ENCODE results near the gene UROC1.

Gene UROC1

DNA sequence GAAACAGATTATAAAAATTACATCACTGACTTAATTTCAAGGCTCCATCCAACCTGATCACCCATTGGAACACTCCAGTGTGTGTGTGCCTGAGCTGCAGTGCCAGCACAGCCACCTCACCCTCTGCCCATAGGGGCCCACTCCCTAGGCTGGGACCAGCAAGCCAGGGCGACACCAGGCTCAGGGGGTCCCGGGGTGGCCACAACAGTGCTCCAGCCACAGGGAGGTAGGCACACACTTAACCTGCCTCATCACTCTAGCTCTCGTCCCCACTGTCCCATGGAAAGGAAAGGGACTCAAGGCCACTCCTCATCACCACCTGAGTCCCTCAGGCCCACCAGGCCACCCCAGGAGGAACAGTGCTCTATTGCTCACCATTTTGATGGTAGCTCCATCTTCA is 66.8 kb downstream of the UROC1 start:
- Histone ChIP-seq H2AFZ (ENCODE audit: low read length) (no peak overlapping the region), H3K9ac (ENCODE audit: low read length) (no peak overlapping the region), H4K20me1 (ENCODE audit: insufficient read depth, low read length) (0 out of 2 replicates have a peak, but pooled peaks cover 7% of the 10 kb centered on the region), H3K27me3 (replicated peaks; ENCODE audit: insufficient read depth, low read length) (no peaks in the 10 kb centered on the region), H3K9me3 (replicated peaks; ENCODE audit: insufficient read depth, low read length) (no peaks in the 10 kb centered on the region), H3K79me2 (ENCODE audit: low read length) (peaks cover 6% of the 10 kb centered on the region; the same call in 1 of the 2 replicates), H3K4me1 (ENCODE audit: low read length) (no peaks in the 10 kb centered on the region), H3F3A (ENCODE audit: insufficient read depth, low read length) (no peaks in the 10 kb centered on the region), H3K4me3 (ENCODE audit: low read length) (no peak overlapping the region), H3K36me3 (replicated peaks; ENCODE audit: insufficient read depth, low read length) (peaks cover 10% of the 10 kb centered on the region), H3K9me2 (replicated peaks; ENCODE audit: insufficient read depth, low read length) (no peaks in the 10 kb centered on the region), H3K27ac (ENCODE audit: low read length) (no peak overlapping the region), H3K4me2 (ENCODE audit: low read depth, low read length) (no peak overlapping the region)
- no peak for DNase-seq
- no peak for TF ChIP-seq EZH2phosphoT487 (IDR thresholded peaks at IDR 0.05; ENCODE audit: low read length)
- no peak for TF ChIP-seq EZH2 (optimal IDR thresholded peaks at IDR 0.05; ENCODE audit: low read depth, low read length)
- TF ChIP-seq, protein P1, sequence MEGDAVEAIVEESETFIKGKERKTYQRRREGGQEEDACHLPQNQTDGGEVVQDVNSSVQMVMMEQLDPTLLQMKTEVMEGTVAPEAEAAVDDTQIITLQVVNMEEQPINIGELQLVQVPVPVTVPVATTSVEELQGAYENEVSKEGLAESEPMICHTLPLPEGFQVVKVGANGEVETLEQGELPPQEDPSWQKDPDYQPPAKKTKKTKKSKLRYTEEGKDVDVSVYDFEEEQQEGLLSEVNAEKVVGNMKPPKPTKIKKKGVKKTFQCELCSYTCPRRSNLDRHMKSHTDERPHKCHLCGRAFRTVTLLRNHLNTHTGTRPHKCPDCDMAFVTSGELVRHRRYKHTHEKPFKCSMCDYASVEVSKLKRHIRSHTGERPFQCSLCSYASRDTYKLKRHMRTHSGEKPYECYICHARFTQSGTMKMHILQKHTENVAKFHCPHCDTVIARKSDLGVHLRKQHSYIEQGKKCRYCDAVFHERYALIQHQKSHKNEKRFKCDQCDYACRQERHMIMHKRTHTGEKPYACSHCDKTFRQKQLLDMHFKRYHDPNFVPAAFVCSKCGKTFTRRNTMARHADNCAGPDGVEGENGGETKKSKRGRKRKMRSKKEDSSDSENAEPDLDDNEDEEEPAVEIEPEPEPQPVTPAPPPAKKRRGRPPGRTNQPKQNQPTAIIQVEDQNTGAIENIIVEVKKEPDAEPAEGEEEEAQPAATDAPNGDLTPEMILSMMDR (IDR thresholded peaks at IDR 0.05; ENCODE audit: low read length), result no peak

DNA sequence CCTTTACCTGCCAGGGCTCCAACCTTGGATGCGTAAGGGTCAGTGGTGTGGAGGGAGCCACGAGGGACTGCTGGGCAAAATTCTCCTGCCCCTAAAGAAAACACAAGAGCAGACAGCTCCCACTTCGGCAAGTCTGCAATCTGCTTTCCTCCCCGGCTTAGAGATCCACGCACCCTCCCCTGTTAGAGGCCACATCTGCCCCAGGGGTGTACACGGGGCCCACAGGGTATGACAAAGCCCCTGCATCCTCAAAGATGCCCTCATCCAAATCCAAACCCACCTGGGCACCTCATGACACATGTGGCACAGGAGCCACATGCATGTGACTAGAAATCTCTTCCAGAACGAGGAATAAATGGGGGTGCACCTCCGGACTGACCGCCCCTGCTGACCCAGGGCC is 67.4 kb downstream of the UROC1 start:
- no peak overlapping the region for H3K27ac ChIP-seq (ENCODE audit: low read length)
- DNase-seq, result no peak
- peaks cover 10% of the 10 kb centered on the region for H3K36me3 ChIP-seq (replicated peaks; ENCODE audit: insufficient read depth, low read length)
- no peak overlapping the region for H2AFZ ChIP-seq (ENCODE audit: low read length)
- H3F3A ChIP-seq (ENCODE audit: insufficient read depth, low read length), result no peaks in the 10 kb centered on the region
- no peak overlapping the region for H3K9ac ChIP-seq (ENCODE audit: low read length)
- H3K79me2 ChIP-seq (ENCODE audit: low read length), result peaks cover 6% of the 10 kb centered on the region; the same call in 1 of the 2 replicates
- H3K9me2 ChIP-seq (replicated peaks; ENCODE audit: insufficient read depth, low read length), result no peaks in the 10 kb centered on the region
- H3K4me2 ChIP-seq (ENCODE audit: low read depth, low read length), result no peak overlapping the region
- TF ChIP-seq, protein P1 (IDR thresholded peaks at IDR 0.05; ENCODE audit: low read length), result no peak
- TF ChIP-seq EZH2 (optimal IDR thresholded peaks at IDR 0.05; ENCODE audit: low read depth, low read length) (no peak), EZH2phosphoT487 (IDR thresholded peaks at IDR 0.05; ENCODE audit: low read length) (no peak)
- 0 out of 2 replicates have a peak, but pooled peaks cover 6% of the 10 kb centered on the region for H4K20me1 ChIP-seq (ENCODE audit: insufficient read depth, low read length)
- H3K4me1 ChIP-seq (ENCODE audit: low read length), result no peaks in the 10 kb centered on the region
- H3K9me3 ChIP-seq (replicated peaks; ENCODE audit: insufficient read depth, low read length), result no peaks in the 10 kb centered on the region
- no peaks in the 10 kb centered on the region for H3K27me3 ChIP-seq (replicated peaks; ENCODE audit: insufficient read depth, low read length)
- H3K4me3 ChIP-seq (ENCODE audit: low read length), result no peak overlapping the region

DNA sequence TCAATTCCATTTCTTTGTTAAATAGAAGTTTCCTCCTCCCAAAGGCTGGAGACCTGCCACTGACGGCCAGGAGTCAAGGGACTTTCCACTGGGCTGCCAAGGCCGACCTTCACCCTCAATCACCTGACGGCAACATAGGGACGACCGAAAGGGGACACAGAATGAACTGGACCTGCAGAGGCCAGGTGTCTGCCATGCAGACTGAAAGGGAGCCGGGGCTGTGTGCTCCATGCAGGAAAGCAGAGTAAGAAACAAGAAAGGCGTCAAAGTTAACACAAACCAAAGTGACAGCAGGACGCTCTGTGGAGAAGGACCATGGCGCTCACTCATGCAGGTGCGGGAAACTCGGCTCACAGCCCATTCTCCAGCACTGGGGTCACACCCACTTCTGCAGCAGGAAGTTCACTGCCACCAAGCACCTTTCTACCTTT is 67.9 kb downstream of the UROC1 start:
- Histone ChIP-seq H3K27ac (ENCODE audit: low read length) (no peak overlapping the region), H3K9me2 (replicated peaks; ENCODE audit: insufficient read depth, low read length) (no peaks in the 10 kb centered on the region), H4K20me1 (ENCODE audit: insufficient read depth, low read length) (no peaks in the 10 kb centered on the region), H3K9me3 (replicated peaks; ENCODE audit: insufficient read depth, low read length) (no peaks in the 10 kb centered on the region), H3K4me3 (ENCODE audit: low read length) (no peak overlapping the region), H3K9ac (ENCODE audit: low read length) (no peak overlapping the region), H3K36me3 (replicated peaks; ENCODE audit: insufficient read depth, low read length) (peaks cover 6% of the 10 kb centered on the region), H2AFZ (ENCODE audit: low read length) (no peak overlapping the region), H3K4me2 (ENCODE audit: low read depth, low read length) (no peak overlapping the region), H3K27me3 (replicated peaks; ENCODE audit: insufficient read depth, low read length) (no peaks in the 10 kb centered on the region), H3F3A (ENCODE audit: insufficient read depth, low read length) (no peaks in the 10 kb centered on the region), H3K79me2 (ENCODE audit: low read length) (peaks cover 3% of the 10 kb centered on the region; the same call in 1 of the 2 replicates), H3K4me1 (ENCODE audit: low read length) (no peaks in the 10 kb centered on the region)
- TF ChIP-seq, protein P1 (IDR thresholded peaks at IDR 0.05; ENCODE audit: low read length), result no peak
- TF ChIP-seq EZH2phosphoT487 (IDR thresholded peaks at IDR 0.05; ENCODE audit: low read length) (no peak), EZH2 (optimal IDR thresholded peaks at IDR 0.05; ENCODE audit: low read depth, low read length) (no peak)
- no peak for DNase-seq
